Measurements from ENCODE around the gene KIF26B. TPM values are rescaled to one million over a fixed set of nuclear protein-coding genes. Genes with fewer than 3 reads are reported as not detected.

KIF26B gene
- total and polyA plus RNA-seq, 2 of the 4 experiments (the other 2 are of a cell fraction) = 0.53 to 0.54 TPM

- H4K20me1 ChIP-seq (ENCODE audit: insufficient read depth, low read length) = no peaks in the 10 kb centered on the region
- no peak overlapping the region for H2BK20ac ChIP-seq (ENCODE audit: low read depth, low read length)
- H2AK9ac ChIP-seq (replicated peaks; ENCODE audit: low read depth, low read length, poor library complexity) = no peak overlapping the region
- in situ Hi-C loops (cut with MboI; ENCODE audit: low sequenced_read_pairs) = no loop called here
- no TSS peak for BruUV-seq (replicated peaks)
- ATAC-seq (ENCODE audit: low read depth) (no peak), DNase-seq (no peak)
- H3K4me1 ChIP-seq (ENCODE audit: control insufficient read depth, insufficient read depth, low read length) = peaks cover 2% of the 10 kb centered on the region; the same call in 1 of the 2 replicates
- H2BK5ac ChIP-seq (ENCODE audit: low read depth, low read length, poor library complexity, severe bottlenecking) = no peak overlapping the region
- H3K27me3 ChIP-seq (ENCODE audit: control insufficient read depth, insufficient read depth, low read length) = no peaks in the 10 kb centered on the region
- POLR2A ChIA-PET (ENCODE audit: unreplicated experiment) = no interaction called here
- no CpG with 5 or more reads among the region's 5 CpGs for WGBS, 2 experiments (ENCODE audit: extremely low coverage in 2 of 2, insufficient read length in 1 of 2)
- intact Hi-C loops (cut with micrococcal nuclease) = no loop called here
- no peak for TF ChIP-seq ELK1 (IDR thresholded peaks at IDR 0.05; ENCODE audit: borderline replicate concordance, low read depth, low read length)
- TF ChIP-seq USF2 (IDR thresholded peaks at IDR 0.05; ENCODE audit: low read depth, low read length) = no peak
- no peak for TF ChIP-seq RAD21 (IDR thresholded peaks at IDR 0.05; ENCODE audit: low read length)
- TF ChIP-seq POLR2A (IDR thresholded peaks at IDR 0.05; ENCODE audit: low read depth, low read length) = no peak
- no peak for TF ChIP-seq CHD1 (IDR thresholded peaks at IDR 0.05; ENCODE audit: low read depth, low read length)
- TF ChIP-seq NFE2L2 (IDR thresholded peaks at IDR 0.05; ENCODE audit: low read depth, low read length) = no peak
- TF ChIP-seq MXI1 (IDR thresholded peaks at IDR 0.05; ENCODE audit: borderline replicate concordance, low read depth, low read length) = no peak
- TF ChIP-seq RCOR1 (IDR thresholded peaks at IDR 0.05; ENCODE audit: insufficient replicate concordance, low read length) = no peak
- no peak for TF ChIP-seq FOS (IDR thresholded peaks at IDR 0.05; ENCODE audit: low read depth, low read length)
- no peak for TF ChIP-seq BHLHE40 (IDR thresholded peaks at IDR 0.05; ENCODE audit: low read depth, low read length)
- no peak for TF ChIP-seq RFX5 (IDR thresholded peaks at IDR 0.05; ENCODE audit: low read depth, low read length)
- no peak for TF ChIP-seq SMC3 (IDR thresholded peaks at IDR 0.05; ENCODE audit: low read depth, low read length)
- TF ChIP-seq CTCF (conservative IDR thresholded peaks at IDR 0.05; ENCODE audit: low read depth, low read length) = no peak
- no peak for TF ChIP-seq MAFK (IDR thresholded peaks at IDR 0.05; ENCODE audit: low read depth, low read length)
- no peak for TF ChIP-seq CEBPB (IDR thresholded peaks at IDR 0.05; ENCODE audit: low read depth, low read length)
- no peak for TF ChIP-seq MAZ (IDR thresholded peaks at IDR 0.05; ENCODE audit: borderline replicate concordance, low read depth, low read length)
- no peaks in the 10 kb centered on the region for H3K36me3 ChIP-seq (ENCODE audit: control insufficient read depth, insufficient read depth, low read length)
- H3K18ac ChIP-seq (ENCODE audit: low read depth, low read length) = no peak overlapping the region
- no peak overlapping the region for H3K27ac ChIP-seq (ENCODE audit: insufficient read depth, low read length)
- no peak overlapping the region for H3K9ac ChIP-seq (ENCODE audit: low read depth, low read length)
- no peak overlapping the region for H2BK120ac ChIP-seq (ENCODE audit: low read depth, low read length)
- H3K9me1 ChIP-seq (ENCODE audit: insufficient read depth, low read length) = no peaks in the 10 kb centered on the region
- no peak overlapping the region for H3K56ac ChIP-seq (ENCODE audit: extremely low read depth, insufficient read depth, low read length)
- no peak overlapping the region for H2AK5ac ChIP-seq (ENCODE audit: low read depth, low read length)
- H3K79me1 ChIP-seq (ENCODE audit: low read depth in 1 of 2, low read length in 2 of 2) = no peaks in the 10 kb centered on the region
- no peak overlapping the region for H3K4me3 ChIP-seq (ENCODE audit: insufficient read depth, low read depth, low read length)
- H4K5ac ChIP-seq (ENCODE audit: low read depth, low read length) = no peak overlapping the region
- H3K9me3 ChIP-seq (ENCODE audit: control insufficient read depth, insufficient read depth, low read length) = no peaks in the 10 kb centered on the region
- H2AFZ ChIP-seq (replicated peaks; ENCODE audit: low read length, poor library complexity) = no peak overlapping the region
- H3K4ac ChIP-seq (ENCODE audit: low read depth, low read length) = no peak overlapping the region
- H3K4me2 ChIP-seq (ENCODE audit: low read depth, low read length) = no peak overlapping the region
- CTCF ChIA-PET = no interaction called here
- H3K14ac ChIP-seq (replicated peaks; ENCODE audit: low read depth, low read length) = no peak overlapping the region
- dilution Hi-C loops (cut with HindIII; ENCODE audit: low sequenced_read_pairs, unreplicated experiment) = no loop called here
- H4K8ac ChIP-seq (ENCODE audit: low read depth in 2 of 2, low read length in 2 of 2) = no peak overlapping the region
- no peak overlapping the region for H2BK15ac ChIP-seq (ENCODE audit: low read depth, low read length)
- H4K91ac ChIP-seq (ENCODE audit: insufficient read depth, low read depth, low read length) = no peak overlapping the region
- no peak overlapping the region for H3K23ac ChIP-seq (ENCODE audit: low read depth, low read length)
These were observed 389.5 kb downstream of the KIF26B start for GRCh38 chr1:245544236-245544635.

Measured in IMR-90 (cell line).